ENCODE data around the gene ADCK1. TPM values are rescaled to one million over a fixed set of nuclear protein-coding genes. Genes with fewer than 3 reads are reported as not detected.
A peak's percentile ranks its signal among the peaks of the same experiment; 100 is the strongest.

Gene ADCK1
- total and polyA plus RNA-seq, 9 of the 15 experiments (the other 6 are each of a cell fraction or from before 2014, with no cell fraction given) = 2.8 to 8.9 (median 4.3) TPM

GRCh38 chr14:77862154-77862786 lies 62.4 kb downstream of the ADCK1 start (continued):
- TF ChIP-seq NCOA2 (IDR thresholded peaks at IDR 0.05; ENCODE audit: partially characterized antibody in 2 of 2) = no peak
- TF ChIP-seq RFX5 (IDR thresholded peaks at IDR 0.05; ENCODE audit: low read depth, low read length) = no peak
- no peak for TF ChIP-seq STAT5B (CRISPR knock-in tag; IDR thresholded peaks at IDR 0.05)
- no peak for TF ChIP-seq ZNF347 (CRISPR knock-in tag; IDR thresholded peaks at IDR 0.05; ENCODE audit: low read depth)
- no peak for TF ChIP-seq ZNF354B (CRISPR knock-in tag; IDR thresholded peaks at IDR 0.05)
- TF ChIP-seq ZNF212 (CRISPR knock-in tag; IDR thresholded peaks at IDR 0.05) = no peak
- TF ChIP-seq SMC3 (conservative IDR thresholded peaks at IDR 0.05; ENCODE audit: insufficient read depth, low read depth, low read length) = peak; percentile 83
- no peak for TF ChIP-seq TEAD1 (CRISPR knock-in tag; IDR thresholded peaks at IDR 0.05)
- TF ChIP-seq ARID2 (IDR thresholded peaks at IDR 0.05) = peak; percentile 88
- no peak for TF ChIP-seq CHCHD3 (CRISPR knock-in tag; IDR thresholded peaks at IDR 0.05)
- TF ChIP-seq CC2D1A (IDR thresholded peaks at IDR 0.05) = peak; percentile 80
- TF ChIP-seq KLF13 (tag; IDR thresholded peaks at IDR 0.05; ENCODE audit: borderline replicate concordance, low read depth) = no peak
- no peak for TF ChIP-seq CTBP1 (IDR thresholded peaks at IDR 0.05; ENCODE audit: borderline replicate concordance)
- TF ChIP-seq LARP7 (IDR thresholded peaks at IDR 0.05) = no peak
- no peak for TF ChIP-seq CREB3 (tag; conservative IDR thresholded peaks at IDR 0.05; ENCODE audit: low read depth)
- TF ChIP-seq SP2 (IDR thresholded peaks at IDR 0.05; ENCODE audit: extremely low read depth, low read depth, low read length, poor library complexity, severe bottlenecking) = no peak
- no peak for TF ChIP-seq TEAD4 (IDR thresholded peaks at IDR 0.05; ENCODE audit: low read length)
- TF ChIP-seq TEAD4 (CRISPR knock-in tag; IDR thresholded peaks at IDR 0.05; ENCODE audit: borderline replicate concordance) = no peak
- TF ChIP-seq ZBTB2 (IDR thresholded peaks at IDR 0.05) = 0 out of 2 replicates have a peak, but pooled peaks have one; percentile 40
- TF ChIP-seq CCAR2 (IDR thresholded peaks at IDR 0.05; ENCODE audit: low read depth, low read length) = no peak
- TF ChIP-seq ZFX (CRISPR knock-in tag; IDR thresholded peaks at IDR 0.05) = no peak
- no peak for TF ChIP-seq ZNF717 (CRISPR knock-in tag; IDR thresholded peaks at IDR 0.05)
- peak; percentile 76 for TF ChIP-seq ZNF592 (IDR thresholded peaks at IDR 0.05)

Measured in K562 (cell line).